GM19324 (cell line): ENCODE results near the gene JMJD8.
A peak's percentile ranks its signal among the peaks of the same experiment; 100 is the strongest.

Source experiments
- ATAC-seq: cut with Tn5 transposase; IDR thresholded peaks from one replicate; pipeline ENCODE4 v1.9.1; 2021; ENCODE audit warnings: mild to moderate bottlenecking, moderate library complexity; ENCODE audit not compliant: unreplicated experiment, low FRiP score

JMJD8 gene

DNA sequence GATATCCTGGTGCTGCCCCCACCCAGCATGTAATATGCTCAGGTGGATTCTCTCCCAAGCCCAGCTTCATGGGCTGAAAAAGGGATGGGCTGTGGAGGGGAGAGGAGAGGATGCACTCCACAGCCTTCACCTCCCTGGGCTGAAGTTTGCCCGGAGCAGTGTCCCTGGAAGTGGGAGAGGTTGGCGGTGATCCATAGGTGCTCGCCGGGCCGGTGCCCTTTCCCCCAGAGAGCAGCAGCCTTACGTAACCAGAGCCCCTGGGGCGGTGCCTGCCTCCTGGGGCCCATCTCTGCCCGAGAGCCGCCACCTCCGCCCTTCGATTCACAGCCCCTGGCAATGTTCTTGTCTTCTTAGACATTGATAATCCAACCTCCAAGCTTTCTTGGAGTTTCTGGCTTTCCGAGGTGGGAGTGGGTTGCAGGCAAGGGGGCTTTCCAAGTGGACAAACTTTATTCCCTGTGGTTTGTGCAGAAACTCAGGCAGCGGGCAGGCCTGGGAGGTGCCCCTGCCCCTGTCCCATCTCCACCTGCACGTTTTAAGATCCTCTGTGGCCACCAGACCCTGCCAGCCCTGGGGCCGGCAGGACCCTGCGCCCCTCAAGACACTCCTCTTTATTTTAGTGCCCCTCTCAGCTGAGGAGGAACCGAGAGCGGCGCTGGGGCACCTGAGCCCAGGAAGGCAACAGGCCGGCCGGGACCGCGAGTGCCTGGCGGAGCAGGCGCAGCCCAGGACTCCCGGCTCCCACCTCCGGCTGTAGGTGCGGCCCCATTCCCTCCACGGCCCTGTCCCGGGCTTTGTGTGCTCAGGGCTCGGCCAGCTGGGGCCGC, 38.1 kb downstream of the JMJD8 start:
- no peak for ATAC-seq

DNA sequence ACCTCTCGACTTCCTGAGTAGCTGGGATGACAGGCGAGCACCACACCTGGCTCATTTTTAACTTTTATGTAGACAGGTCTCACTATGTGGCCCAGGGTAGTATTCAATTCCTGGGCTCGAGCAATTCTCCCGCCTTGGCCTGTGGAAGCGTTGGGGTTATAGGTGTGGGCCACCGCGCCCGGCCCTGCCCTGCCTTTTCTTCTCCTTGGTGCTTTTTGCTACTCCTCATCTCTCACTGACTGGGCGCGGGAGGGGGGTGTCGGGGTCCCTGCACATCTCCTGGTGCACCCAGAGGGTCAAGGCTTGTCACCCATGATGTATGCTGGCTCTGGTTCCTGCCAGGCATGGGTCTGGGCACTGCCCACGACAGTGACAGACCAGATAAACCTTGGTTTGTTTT, 39.6 kb downstream of the JMJD8 start:
- ATAC-seq = no peak

DNA sequence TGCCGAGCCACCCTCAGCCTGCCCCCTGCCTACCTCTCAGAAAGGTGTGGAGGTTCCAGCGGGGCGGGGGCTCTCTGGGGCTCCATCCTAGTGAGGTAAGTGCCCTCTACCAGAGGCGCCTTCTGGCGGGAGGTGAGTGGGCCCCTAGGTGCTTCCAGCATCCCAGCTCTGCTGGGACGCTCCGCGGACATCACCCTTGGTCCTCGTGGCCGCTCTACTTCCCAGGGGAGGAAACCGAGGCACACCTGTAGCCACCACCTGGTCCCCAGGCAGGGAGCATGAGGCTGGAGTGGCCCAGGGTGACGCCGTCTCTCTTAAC, 41.1 kb downstream of the JMJD8 start:
- no peak for ATAC-seq

DNA sequence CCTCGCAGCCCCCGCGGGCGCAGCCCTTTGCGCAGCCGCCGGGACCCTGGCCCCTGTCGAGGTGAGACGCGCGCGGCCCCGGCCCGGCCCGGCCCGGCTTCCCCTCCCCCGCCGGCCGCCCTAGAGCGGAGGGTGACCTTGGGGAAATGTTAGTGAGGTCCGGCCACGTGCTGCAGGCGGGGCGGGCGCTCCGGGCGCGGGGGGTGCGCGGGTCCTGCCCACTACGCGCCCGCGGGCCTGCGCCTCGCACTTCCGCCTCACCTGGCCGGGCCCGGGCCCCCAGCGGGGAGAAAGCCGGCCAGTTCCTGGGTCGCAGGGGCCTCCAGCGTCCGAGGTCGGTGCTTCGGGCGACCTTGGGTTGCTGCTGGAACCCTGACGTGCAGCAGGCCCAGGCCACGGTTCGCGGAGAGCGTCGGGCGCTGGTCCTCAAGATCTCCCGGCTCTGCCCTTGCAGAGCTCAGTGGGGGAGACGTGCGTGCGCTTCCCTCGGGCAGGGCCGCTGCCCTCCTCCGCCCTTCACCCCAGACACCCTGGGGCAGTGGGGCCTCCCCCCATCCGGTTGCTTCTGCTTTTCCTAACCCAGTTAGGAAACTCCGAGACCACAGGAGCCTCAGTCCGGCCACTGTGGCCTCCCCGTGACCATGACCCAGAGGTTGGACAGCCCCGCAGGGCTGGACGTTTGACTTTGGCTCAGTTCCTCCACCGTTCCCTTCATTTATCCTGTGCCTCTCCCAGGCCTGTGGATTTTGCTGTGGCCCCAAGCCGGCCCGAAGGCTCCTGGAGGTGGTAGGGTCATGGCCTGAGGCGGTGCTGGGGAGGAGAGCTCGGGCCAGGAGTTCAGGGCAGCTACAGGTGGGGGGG, 41.7 kb downstream of the JMJD8 start:
- ATAC-seq = peak; percentile 47

DNA sequence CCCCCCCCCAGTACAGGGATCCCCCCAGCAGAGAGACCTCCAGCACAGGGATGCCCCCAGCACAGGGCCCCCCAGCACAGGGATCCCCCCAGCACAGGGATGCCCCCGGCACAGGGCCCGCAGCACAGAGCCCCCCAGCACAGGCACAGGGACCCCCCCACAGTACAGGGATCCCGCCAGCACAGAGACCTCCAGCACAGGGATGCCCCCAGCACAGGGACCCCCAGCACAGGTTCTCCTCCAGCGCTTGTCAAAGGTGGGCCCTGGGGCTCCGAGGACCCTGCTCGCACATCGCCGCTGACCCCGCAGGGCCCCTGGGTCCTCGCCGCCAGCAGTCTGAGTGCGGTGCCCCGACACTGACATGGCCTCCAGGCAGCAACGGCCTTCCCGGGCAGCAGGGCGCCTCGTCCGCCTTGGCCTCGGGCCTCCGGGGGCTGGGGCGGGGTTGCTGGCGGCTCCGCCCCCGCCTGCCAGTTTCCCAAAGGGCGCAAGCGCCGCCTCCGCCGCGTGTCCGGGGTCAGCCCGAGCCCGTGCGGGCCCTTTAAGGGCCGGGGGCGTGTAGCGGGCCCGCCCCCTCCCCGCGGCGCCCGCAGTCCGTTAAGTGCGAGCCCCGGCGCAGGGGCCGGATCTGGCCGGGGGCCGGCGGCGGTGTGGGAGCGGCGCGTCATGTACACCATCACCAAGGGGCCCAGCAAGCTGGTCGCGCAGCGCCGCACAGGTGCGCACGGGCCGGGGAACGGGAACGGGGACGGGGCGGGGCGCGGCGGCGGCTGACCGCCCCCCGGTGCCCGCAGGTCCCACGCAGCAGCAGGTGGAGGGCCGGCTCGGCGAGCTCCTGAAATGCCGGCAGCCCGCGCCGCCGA, 42.6 kb downstream of the JMJD8 start, which contains the start of gene MCRIP2:
Gene MCRIP2, plus strand, starts transcription at position 503 of the 863 bp plus-strand sequence. Its CDS starts 164 bp downstream, at position 667.
- peak; percentile 57 for ATAC-seq

DNA sequence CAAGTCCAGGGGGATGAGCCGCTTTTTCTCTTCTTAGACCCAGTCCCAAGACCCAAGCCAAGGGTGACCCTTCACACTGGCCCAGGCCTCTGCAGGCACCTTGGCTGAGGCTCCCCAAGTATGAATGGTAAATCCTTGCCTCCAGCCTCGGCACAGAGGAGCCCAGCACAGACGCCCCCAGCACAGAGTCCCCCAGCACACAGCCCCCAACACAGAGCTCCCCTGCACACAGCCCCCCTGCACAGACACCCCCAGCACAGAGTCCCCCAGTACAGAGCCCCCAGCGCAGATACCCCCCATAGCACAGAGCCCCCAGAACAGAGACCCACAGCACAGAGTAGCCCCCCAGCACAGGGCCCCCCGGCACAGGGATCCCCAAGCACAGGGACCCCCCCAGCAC, 43.5 kb downstream of the JMJD8 start:
- no peak for ATAC-seq

DNA sequence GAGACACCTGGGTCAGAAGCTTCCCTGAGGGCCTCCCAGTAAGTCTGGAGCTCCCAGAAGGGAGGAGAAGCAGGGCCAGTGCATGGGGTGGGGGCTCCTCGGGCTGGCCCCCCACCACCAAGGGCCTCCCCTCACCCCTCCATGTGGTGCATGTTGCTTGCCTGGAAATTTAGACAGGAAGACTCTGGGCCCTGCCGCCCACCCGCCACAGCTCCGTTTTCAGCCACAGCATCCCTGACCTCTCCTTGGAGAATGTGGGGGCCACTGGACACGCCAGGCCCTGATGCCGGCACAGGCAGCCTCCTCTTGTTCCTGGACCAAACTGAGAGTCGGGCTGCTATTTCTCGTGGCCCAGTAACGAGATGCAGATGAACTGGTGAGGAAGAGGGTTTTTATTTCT, 45.3 kb downstream of the JMJD8 start:
- no peak for ATAC-seq

DNA sequence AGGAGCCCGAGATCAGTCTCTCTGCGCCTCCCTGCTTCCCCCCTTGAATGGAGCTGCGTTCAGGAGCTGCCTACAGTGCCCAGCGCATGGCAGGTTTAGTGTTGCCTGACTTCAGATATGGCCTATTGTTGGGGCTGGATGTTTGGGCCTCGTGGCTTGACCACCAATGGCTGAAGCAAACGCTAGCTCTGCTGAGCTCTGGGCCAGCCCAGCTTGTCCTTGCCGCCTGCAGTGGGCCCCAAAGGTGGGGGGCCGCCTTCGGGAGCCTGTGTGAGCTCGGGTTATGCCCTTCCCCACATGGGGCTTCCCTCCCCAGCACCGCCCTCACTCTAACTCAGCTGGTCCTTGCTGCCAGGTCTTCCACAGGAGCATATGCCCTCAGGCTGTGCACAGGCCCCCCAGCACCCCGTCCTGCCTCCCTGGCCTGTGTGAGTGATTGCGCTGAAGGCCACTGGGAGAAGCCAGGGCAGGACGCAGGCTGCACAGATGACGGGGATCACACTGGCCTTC, 46.0 kb downstream of the JMJD8 start:
- ATAC-seq = no peak

DNA sequence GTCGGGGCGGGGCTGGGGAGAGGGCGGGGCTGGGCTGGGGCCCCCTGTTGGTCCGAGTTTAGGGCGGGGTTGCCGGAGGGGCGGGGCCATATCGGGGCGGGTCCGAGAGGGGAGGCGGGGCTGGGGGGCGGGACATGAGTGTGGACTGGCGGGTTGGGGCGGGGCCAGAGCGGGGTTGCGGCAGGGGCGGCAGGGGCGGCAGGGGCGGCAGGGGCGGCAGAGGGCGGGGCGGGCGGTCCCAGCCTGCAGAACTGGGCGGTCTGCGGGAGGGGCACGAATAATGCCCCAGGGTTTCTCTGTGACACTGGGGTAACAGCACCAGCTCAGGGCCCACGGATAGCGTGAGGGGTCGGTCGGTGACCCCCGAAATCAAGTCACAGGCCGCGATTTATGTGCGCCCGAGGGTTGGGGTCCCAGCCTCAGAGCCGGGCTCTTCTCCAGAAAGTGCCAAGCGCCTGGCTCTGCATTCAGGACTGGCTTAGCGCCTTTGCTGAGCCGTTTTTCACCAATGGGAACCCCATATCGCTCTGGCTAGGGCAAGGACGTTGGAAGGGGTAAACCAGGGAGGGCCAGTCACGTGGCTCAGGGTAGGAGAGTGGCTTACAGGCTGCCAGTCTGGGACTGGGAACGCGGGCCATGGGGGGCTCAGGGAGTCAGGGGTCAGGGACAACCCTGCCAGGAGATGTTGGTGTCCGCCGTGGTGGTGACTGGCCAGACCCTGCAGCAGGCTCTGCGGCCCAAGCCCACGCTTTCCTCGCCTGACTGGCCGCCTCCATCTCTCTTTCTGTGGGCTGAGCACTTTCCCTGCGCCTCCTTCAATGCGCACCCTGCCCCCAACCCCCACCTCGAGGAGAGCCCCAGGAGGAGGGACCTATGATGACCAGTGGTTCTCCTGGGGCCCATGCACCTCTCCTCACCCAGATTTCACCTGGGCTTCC, 46.8 kb downstream of the JMJD8 start:
- ATAC-seq = no peak

DNA sequence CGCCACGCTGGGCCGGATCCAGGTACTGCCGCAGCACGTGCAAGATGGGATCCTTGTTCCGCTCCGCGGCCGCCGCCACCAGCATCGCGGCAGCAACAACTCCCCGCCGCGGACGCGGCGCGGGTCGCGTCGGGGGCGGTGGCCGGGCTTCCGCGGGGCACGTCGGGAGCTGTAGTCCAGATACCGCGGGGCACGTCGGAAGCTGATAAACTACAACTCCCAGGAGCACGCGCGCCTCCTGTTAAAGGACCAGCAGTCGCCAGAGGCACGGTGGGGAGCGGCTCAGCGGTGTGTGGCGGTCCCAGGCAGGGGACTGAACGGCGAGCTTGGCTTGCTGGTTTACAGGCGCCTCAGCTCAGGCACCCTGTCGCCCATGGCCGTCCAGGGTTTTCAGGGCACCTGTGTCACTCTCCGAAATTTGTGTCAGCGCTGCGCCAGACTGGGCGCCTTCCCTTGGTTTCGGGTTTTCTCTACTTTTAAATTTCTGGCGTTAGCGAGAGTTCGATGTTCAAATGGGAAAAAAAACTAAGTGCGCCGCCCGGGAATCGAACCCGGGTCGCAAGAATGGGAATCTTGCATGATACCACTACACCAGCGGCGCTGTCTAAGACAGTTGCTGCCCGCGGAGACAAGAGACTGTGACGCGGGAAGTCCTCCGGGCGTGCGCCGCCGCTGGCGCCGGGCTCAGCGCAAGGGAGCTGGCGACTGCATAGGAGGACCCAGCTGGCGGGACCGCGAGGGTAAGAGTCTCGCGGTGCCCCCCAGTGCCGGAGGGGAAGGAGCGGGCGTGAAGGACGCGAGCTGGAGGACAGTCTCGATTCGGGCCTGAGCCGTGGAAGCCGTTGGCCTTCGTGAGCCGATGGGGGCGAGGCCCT, 47.7 kb downstream of the JMJD8 start, which contains the start of gene METTL26:
Gene METTL26, minus strand, starts transcription at position 100 of the 875 bp plus-strand sequence. Its CDS starts 15 bp downstream, at position 85.
- peak; percentile 70 for ATAC-seq

DNA sequence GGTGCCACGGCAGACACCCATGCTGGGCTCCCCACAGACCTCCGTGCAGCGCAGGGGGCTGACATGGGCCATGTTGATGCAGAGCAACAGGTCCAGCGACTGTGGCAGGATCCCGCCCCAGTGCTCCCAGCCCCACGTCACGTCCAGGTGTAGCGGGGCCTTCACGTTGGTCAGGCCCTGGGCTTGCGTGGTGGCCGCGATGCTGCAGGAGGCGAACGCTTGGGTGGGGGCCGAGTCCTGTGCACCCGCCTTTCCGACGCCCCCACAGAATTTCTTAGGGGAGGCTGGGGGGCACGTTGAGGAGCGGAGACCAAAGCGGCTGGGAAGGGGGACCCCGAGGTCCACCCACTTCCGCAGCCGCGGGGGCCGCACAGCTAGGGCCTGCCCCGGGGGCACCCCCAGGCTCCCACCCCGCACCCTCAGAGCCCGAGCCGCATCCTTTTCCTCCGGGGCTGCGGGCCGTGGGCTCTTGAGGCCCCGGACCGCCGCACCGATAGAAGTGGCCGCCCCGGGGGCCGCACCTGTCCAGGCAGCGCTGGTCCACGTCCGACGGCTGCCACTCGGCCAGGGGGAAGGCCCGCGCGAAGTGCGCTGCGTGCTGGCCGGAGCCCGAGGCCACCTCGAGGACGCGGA, 48.4 kb downstream of the JMJD8 start:
- no peak for ATAC-seq

DNA sequence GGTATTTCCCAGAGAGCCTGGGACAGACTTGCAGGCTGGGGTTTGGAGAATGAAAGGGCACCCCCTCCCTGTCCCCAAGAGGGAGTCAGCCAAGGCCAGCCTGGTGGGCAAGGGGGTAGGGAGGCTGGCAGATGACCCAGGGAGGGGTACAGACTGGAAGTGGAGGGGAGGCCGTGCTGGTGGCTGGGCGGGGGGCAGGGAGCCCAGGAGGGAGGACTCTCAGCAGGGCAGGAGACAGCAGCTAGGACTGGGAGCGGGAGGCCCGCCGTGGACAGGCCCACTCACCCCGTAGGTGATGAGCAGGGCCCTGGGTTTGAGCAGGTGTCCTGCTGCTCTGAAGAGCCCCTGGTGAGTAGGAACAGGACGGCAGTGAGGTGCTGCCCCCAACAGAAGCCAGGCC, 49.1 kb downstream of the JMJD8 start:
- no peak for ATAC-seq

DNA sequence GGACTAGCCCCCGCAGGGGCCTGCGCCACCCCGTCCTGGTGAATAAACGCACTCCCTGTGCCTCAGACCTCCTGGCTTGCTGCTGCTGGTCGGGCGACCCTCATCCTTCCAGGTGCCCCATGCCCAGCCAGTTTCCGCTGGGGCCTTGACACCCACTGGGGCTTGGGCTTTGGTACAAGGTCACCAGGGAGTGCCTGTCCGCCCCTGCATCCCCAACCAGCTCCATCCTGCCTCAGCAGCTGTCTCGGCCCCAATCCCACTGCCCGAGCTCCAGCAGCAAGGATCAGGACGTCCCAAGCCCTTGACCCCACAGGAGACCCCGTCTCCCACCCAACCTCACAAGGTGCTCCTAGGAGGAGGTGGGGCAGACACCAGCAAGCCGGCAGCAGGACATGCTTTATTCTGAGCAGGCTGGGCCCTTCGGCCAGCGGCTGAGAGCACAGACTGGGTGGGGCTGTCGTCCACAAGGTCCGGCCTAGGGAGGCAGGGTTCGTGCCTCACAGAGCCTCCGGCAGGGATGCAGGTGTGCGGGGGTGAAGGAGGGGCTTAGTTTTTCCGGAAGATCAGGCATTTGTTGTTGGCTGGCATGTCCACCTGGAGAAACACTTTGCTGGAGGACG, 50.0 kb downstream of the JMJD8 start:
- ATAC-seq = no peak

DNA sequence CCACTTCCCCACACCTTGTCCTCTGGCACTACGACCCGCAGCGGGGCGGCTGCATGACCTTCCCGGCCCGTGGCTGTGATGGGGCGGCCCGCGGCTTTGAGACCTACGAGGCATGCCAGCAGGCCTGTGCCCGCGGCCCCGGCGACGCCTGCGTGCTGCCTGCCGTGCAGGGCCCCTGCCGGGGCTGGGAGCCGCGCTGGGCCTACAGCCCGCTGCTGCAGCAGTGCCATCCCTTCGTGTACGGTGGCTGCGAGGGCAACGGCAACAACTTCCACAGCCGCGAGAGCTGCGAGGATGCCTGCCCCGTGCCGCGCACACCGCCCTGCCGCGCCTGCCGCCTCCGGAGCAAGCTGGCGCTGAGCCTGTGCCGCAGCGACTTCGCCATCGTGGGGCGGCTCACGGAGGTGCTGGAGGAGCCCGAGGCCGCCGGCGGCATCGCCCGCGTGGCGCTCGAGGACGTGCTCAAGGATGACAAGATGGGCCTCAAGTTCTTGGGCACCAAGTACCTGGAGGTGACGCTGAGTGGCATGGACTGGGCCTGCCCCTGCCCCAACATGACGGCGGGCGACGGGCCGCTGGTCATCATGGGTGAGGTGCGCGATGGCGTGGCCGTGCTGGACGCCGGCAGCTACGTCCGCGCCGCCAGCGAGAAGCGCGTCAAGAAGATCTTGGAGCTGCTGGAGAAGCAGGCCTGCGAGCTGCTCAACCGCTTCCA, 50.6 kb downstream of the JMJD8 start:
- no peak for ATAC-seq

DNA sequence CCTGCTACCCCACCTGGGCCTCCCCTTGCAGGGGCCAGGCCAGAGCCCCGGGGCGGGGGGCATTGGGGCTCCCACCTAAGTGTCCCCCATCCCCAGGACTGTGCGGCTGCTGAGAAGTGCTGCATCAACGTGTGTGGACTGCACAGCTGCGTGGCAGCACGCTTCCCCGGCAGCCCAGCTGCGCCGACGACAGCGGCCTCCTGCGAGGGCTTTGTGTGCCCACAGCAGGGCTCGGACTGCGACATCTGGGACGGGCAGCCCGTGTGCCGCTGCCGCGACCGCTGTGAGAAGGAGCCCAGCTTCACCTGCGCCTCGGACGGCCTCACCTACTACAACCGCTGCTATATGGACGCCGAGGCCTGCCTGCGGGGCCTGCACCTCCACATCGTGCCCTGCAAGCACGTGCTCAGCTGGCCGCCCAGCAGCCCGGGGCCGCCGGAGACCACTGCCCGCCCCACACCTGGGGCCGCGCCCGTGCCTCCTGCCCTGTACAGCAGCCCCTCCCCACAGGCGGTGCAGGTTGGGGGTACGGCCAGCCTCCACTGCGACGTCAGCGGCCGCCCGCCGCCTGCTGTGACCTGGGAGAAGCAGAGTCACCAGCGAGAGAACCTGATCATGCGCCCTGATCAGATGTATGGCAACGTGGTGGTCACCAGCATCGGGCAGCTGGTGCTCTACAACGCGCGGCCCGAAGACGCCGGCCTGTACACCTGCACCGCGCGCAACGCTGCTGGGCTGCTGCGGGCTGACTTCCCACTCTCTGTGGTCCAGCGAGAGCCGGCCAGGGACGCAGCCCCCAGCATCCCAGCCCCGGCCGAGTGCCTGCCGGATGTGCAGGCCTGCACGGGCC, 51.4 kb downstream of the JMJD8 start:
- ATAC-seq = no peak

DNA sequence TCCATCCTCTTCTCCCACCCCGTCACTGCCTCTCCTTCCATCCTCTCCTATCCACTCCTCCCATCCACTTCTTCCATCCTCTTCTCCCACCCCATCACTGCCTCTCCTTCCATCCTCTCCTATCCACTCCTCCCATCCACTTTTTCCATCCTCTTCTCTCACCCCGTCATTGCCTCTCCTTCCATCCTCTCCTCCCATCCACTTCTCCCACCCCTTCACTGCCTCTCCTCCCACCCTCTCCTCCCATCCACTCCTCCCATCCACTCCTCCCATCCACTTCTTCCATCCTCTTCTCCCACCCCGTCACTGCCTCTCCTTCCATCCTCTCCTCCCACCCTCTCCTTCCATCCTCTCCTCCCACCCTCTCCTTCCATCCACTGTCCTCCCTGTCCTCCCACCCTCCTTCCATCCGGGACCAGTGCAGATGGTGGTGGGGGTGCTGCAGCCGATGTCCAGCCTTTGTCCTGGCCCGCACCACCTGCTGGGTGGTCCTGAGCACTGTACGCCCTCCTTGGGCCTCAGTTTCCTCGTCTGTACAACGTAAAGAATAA, 52.3 kb downstream of the JMJD8 start:
- no peak for ATAC-seq
